HG03159 (cell line): Measurements from ENCODE around the gene TRIM22.

ENCODE experiments used
- ATAC-seq: cut with Tn5 transposase; IDR thresholded peaks from one replicate; pipeline ENCODE4 v1.9.1; 2021; ENCODE audit warnings: mild to moderate bottlenecking, moderate library complexity; ENCODE audit not compliant: unreplicated experiment

TRIM22 gene

DNA sequence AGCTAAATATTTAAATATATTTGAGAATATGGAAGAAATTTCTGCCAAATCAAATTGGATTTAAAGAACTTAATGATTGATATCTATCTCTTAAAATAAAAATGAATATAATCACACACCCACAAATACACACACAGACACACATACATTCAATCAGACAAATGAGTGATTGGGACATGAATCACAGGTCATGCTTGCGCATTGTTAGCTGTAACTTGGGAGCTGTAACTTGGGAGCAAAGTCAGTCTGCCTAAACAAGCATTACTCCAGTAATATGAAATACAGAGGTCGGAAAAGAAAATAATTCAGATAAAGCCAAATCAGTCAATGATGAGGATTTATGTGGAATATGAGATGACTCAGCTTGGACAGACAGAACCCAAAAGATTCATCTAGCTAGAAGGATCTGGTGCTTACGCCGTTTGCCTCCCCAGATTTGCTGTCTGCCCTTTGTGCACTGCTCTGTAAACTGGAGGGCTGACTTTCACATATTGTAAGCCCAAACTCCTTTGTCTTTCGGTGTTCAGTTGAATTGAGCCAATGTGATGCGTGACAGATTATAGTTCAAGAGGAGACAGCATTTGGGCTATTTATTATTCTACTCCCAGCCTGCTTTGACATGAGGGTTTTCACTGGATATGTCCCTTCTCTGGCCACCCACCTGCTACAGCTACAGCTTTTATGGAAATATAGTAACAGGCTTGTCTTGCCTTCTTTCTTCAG lies 48.2 kb downstream of the TRIM22 start:
- ATAC-seq = no peak

DNA sequence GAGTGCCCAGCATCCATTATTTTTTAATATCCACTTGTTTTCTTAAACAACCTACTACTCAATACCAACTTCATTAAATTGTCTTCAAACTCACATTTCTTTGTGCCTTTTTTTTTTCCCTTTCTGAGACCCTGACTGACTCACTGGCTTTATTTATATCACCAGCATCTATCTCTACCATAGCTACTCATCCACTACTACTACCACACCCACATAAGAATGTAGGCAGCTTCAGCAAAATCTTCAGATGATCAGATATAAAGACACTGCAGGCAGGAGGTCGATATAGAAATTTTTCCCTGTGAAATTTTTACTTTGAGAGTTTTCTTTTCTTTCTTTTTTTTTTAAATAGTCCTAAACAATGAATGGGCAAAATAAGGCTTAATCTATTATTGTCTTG lies 48.8 kb downstream of the TRIM22 start:
- ATAC-seq = no peak

- ATAC-seq = no peak
These were observed 57.0 kb downstream of the TRIM22 start for GRCh38 chr11:5746614-5747013.

GRCh38 chr11:5749836-5750235 lies 60.2 kb downstream of the TRIM22 start:
- ATAC-seq = no peak

GRCh38 chr11:5753943-5754342 lies 64.4 kb downstream of the TRIM22 start, which contains the start of gene OR52N4:
TSS of gene OR52N4 (plus strand) at chr11:5754243. CDS start at chr11:5754741, 498 bp downstream.
- no peak for ATAC-seq
